ENCODE results near the gene RHOT1. TPM values are rescaled to one million over a fixed set of nuclear protein-coding genes. Genes with fewer than 3 reads are reported as not detected.
"Not testable (repeated sequence)": the region's sequence is repeated elsewhere in the genome, so short reads cannot be mapped to it uniquely, and the experiment has no call there.

Gene RHOT1
- total RNA-seq (10 to 100 TPM; 22.9 to 41.0 (median 35.1) TPM), polyA plus RNA-seq (10 to 100 TPM; 26.4 to 32.0 (median 30.1) TPM)
- long read RNA-seq, donor 1, partial matches to known transcripts: 8 of 14 reads
- long read RNA-seq, donor 1, other reads (novel, unspliced or antisense): 3 of 14 reads
- long read RNA-seq, donor 2, transcript RHOT1-201 (19 exons, 3,133 nt): major isoform, 5 of 33 reads
- long read RNA-seq, donor 2, partial matches to known transcripts: 16 of 33 reads
- long read RNA-seq, donor 2, other reads (novel, unspliced or antisense): 9 of 33 reads

- peak; percentile 64 for TF ChIP-seq CTCF (IDR thresholded peaks at IDR 0.05)
- Histone ChIP-seq H3K27ac (peak within 1 kb of the TSS; percentile 90), H3K9me3 (no peaks in the 10 kb centered on the region), H3K4me3 (peak within 1 kb of the TSS; percentile 86), H3K27me3 (ENCODE audit: insufficient read depth in 3 of 3, low read length in 2 of 3) (no peaks in the 10 kb centered on the region), H3K4me1 (peaks cover 20% of the 10 kb centered on the region), H3K36me3 (ENCODE audit: insufficient read depth in 1 of 2, low read depth in 1 of 2) (no peaks in the 10 kb centered on the region)
- peak; percentile 79 to 84 (median 80) for ATAC-seq
- peak; percentile 81 to 88 for DNase-seq
- intact Hi-C loops (cut with DNase I): loop anchor here in 1 of 2 donors (5.0 kb wide), 1 partner anchor 135 kb away; the partner anchor contains the start of gene LRRC37B
- 0 to 1% (median 0%) methylated on average over 46 to 84 of the region's 84 CpGs for WGBS, 3 donors
Observed at GRCh38 chr17:32142038-32142856, at the start of gene RHOT1. Gene RHOT1 (plus strand): TSS chr17:32142502. CDS start chr17:32142693, 191 bp downstream.

- Histone ChIP-seq H3K36me3 (ENCODE audit: insufficient read depth in 1 of 2, low read depth in 1 of 2) (no peaks in the 10 kb centered on the region), H3K9me3 (no peaks in the 10 kb centered on the region), H3K27me3 (ENCODE audit: insufficient read depth in 3 of 3, low read length in 2 of 3) (peaks cover 0 to 8% (median 0%) of the 10 kb centered on the region in 3 donors), H3K27ac (no peak overlapping the region), H3K4me3 (no peak overlapping the region), H3K4me1 (no peaks in the 10 kb centered on the region)
- no peak for DNase-seq
- no peak for ATAC-seq
- intact Hi-C loops (cut with DNase I): no loop called here
- 71 to 78% (median 74%) methylated on average over 2 of the region's 2 CpGs for WGBS, 3 donors
- no peak for TF ChIP-seq CTCF (IDR thresholded peaks at IDR 0.05)
Observed at GRCh38 chr17:32099686-32100085, 42.6 kb upstream of the RHOT1 start.

- 79 to 88% (median 82%) methylated on average over 8 of the region's 8 CpGs for WGBS, 3 donors
- H3K27ac ChIP-seq; intact Hi-C loops (cut with DNase I); ATAC-seq; H3K27me3 ChIP-seq (ENCODE audit: insufficient read depth in 3 of 3, low read length in 2 of 3); H3K4me3 ChIP-seq; H3K36me3 ChIP-seq (ENCODE audit: insufficient read depth in 1 of 2, low read depth in 1 of 2); DNase-seq; H3K9me3 ChIP-seq; H3K4me1 ChIP-seq: not testable (repeated sequence)
Observed at GRCh38 chr17:32100323-32100722, 42.0 kb upstream of the RHOT1 start.

GRCh38 chr17:32100971-32101631 lies 41.2 kb upstream of the RHOT1 start:
- Histone ChIP-seq H3K9me3 (no peaks in the 10 kb centered on the region), H3K4me1 (no peaks in the 10 kb centered on the region), H3K4me3 (no peak overlapping the region), H3K27ac (no peak overlapping the region), H3K36me3 (ENCODE audit: insufficient read depth in 1 of 2, low read depth in 1 of 2) (no peaks in the 10 kb centered on the region), H3K27me3 (ENCODE audit: insufficient read depth in 3 of 3, low read length in 2 of 3) (peaks cover 0 to 5% (median 0%) of the 10 kb centered on the region in 3 donors)
- WGBS, 3 donors: 78 to 83% (median 78%) methylated on average over 8 of the region's 8 CpGs
- no peak for DNase-seq
- no peak for ATAC-seq
- TF ChIP-seq CTCF (IDR thresholded peaks at IDR 0.05): no peak
- intact Hi-C loops (cut with DNase I): no loop called here

GRCh38 chr17:32102172-32102571 lies 40.1 kb upstream of the RHOT1 start:
- no peak for ATAC-seq
- DNase-seq: no peak
- no peaks in the 10 kb centered on the region for H3K9me3 ChIP-seq
- no peak overlapping the region for H3K27ac ChIP-seq
- peaks cover 4% of the 10 kb centered on the region for H3K4me1 ChIP-seq
- intact Hi-C loops (cut with DNase I): no loop called here
- no peak for TF ChIP-seq CTCF (IDR thresholded peaks at IDR 0.05)
- 87 to 90% (median 89%) methylated on average over 5 of the region's 5 CpGs for WGBS, 3 donors
- H3K36me3 ChIP-seq (ENCODE audit: insufficient read depth in 1 of 2, low read depth in 1 of 2): no peaks in the 10 kb centered on the region
- H3K27me3 ChIP-seq (ENCODE audit: insufficient read depth in 3 of 3, low read length in 2 of 3): no peaks in the 10 kb centered on the region
- H3K4me3 ChIP-seq: no peak overlapping the region

Measured in psoas muscle (tissue), 8 donors.